K562 (cell line): ENCODE data around the gene LMAN2. TPM values are rescaled to one million over a fixed set of nuclear protein-coding genes. Genes with fewer than 3 reads are reported as not detected.

Source experiments
- ARID4B ChIP-seq: sonication (generic); formaldehyde crosslinking; IDR thresholded peaks from 2 replicates; pipeline ENCODE4 v1.8.0; 2022; ENCODE audit warnings: mild to moderate bottlenecking, missing genetic modification reagents
- CBFA2T2 ChIP-seq: fragments of 450-650 bp; conservative IDR thresholded peaks from 2 replicates; pipeline ENCODE4 v1.6.1; 2017; ENCODE audit warnings: mild to moderate bottlenecking
- CBFA2T3 ChIP-seq: fragments of 450-650 bp; IDR thresholded peaks from 2 replicates; pipeline ENCODE4 v1.6.1; 2017
- CTCF ChIP-seq, 3 experiments: IDR thresholded peaks in 2 of 3; conservative IDR thresholded peaks in 1 of 3; 2 replicates each; pipeline ENCODE4 v1.5.1; 2011 to 2012; ENCODE audit warnings: low read length in 3 of 3, mild to moderate bottlenecking in 3 of 3, control low read depth in 2 of 3, improper control_type of control experiment in 1 of 3, inconsistent platforms in 1 of 3, low read depth in 1 of 3, mixed read lengths in 1 of 3, moderate library complexity in 1 of 3; ENCODE audit not compliant: insufficient read depth in 2 of 3
- DACH1 ChIP-seq: fragments of 450-650 bp; IDR thresholded peaks from 2 replicates; pipeline ENCODE4 v1.6.1; 2018; ENCODE audit not compliant: partially characterized antibody
- DLX4 ChIP-seq: fragments of 250-450 bp; sonication (Bioruptor Pico); IDR thresholded peaks from 2 replicates; pipeline ENCODE4 v1.6.1; 2021; ENCODE audit warnings: mild to moderate bottlenecking
- E2F8 ChIP-seq: fragments of 450-650 bp; IDR thresholded peaks from 2 replicates; pipeline ENCODE4 v1.7.1; 2018; ENCODE audit warnings: mild to moderate bottlenecking, low read depth; ENCODE audit not compliant: partially characterized antibody
- HNRNPK ChIP-seq: fragments of 200-400 bp; formaldehyde crosslinking; IDR thresholded peaks from one replicate; pipeline ENCODE4 v1.6.1; 2018; ENCODE audit warnings: mild to moderate bottlenecking, low read depth, low read length; ENCODE audit not compliant: poor library complexity, severe bottlenecking
- MAZ ChIP-seq, 2 experiments: fragments of 450-650 bp in 1 of 2; sonication (generic) in 1 of 2; formaldehyde crosslinking; IDR thresholded peaks in 1 of 2; conservative IDR thresholded peaks in 1 of 2; 2 replicates each; pipeline versions ENCODE4 v1.4.0 to v1.5.0; 2020; ENCODE audit warnings: mild to moderate bottlenecking in 1 of 2, missing genetic modification reagents in 1 of 2
- MCM3 ChIP-seq: fragments of 450-650 bp; IDR thresholded peaks from 2 replicates; pipeline ENCODE4 v1.6.1; 2016
- MTA3 ChIP-seq: fragments of 450-650 bp; formaldehyde crosslinking; IDR thresholded peaks from 2 replicates; pipeline ENCODE4 v1.6.1; 2017; ENCODE audit warnings: mild to moderate bottlenecking, borderline replicate concordance
- NONO ChIP-seq, 2 experiments: fragments of 200-400 bp in 1 of 2; fragments of 450-650 bp in 1 of 2; formaldehyde crosslinking in 1 of 2; IDR thresholded peaks; 2 replicates each; pipeline ENCODE4 v1.6.1; 2017; ENCODE audit warnings: low read depth in 2 of 2, mild to moderate bottlenecking in 2 of 2, moderate library complexity in 2 of 2, low read length in 1 of 2
- SRF ChIP-seq, 2 experiments: fragments of 250-450, 450-650 bp in 1 of 2; sonication (Bioruptor Pico) in 1 of 2; sonication (generic) in 1 of 2; formaldehyde crosslinking; IDR thresholded peaks; 2 replicates each; pipeline versions ENCODE4 v1.5.0 to v1.5.1; 2020 to 2022; ENCODE audit warnings: mild to moderate bottlenecking in 1 of 2, missing genetic modification reagents in 1 of 2
- TCF3 ChIP-seq: sonication (generic); formaldehyde crosslinking; IDR thresholded peaks from 2 replicates; pipeline ENCODE4 v1.4.0; 2020; ENCODE audit warnings: mild to moderate bottlenecking, missing genetic modification reagents
- YY1 ChIP-seq, 3 experiments: IDR thresholded peaks; 2 replicates each; pipeline ENCODE4 v1.6.1; 2011; ENCODE audit warnings: low read length in 2 of 3, mild to moderate bottlenecking in 2 of 3, moderate library complexity in 2 of 3, borderline replicate concordance in 1 of 3, control low read depth in 1 of 3, low read depth in 1 of 3; ENCODE audit not compliant: insufficient read depth in 3 of 3, insufficient replicate concordance in 2 of 3, control insufficient read depth in 1 of 3, insufficient read length in 1 of 3; ENCODE audit errors: extremely low read depth in 1 of 3
- ZC3H11A ChIP-seq: IDR thresholded peaks from 2 replicates; pipeline ENCODE4 v1.6.1; 2012; ENCODE audit warnings: low read depth, low read length, improper control_type of control experiment
- ZNF431 ChIP-seq: sonication (generic); formaldehyde crosslinking; IDR thresholded peaks from 2 replicates; pipeline ENCODE4 v1.8.0; 2022; ENCODE audit warnings: mild to moderate bottlenecking, missing genetic modification reagents
- polyA plus RNA-seq, 8 experiments: library from polyadenylated mRNA; depleted of rRNA in 4 of 8; stranded (reverse) in 5 of 8; unstranded in 3 of 8; fragments of >200 nt; fragmentation: Nextera tagmentation in 2 of 8; fragmentation: Illumina TruSeq in 1 of 8; extraction: Ambion mirVana in 2 of 8; extraction: Trizol in 1 of 8; gene quantifications; 2 replicates each; pipeline versions ENCODE4 v1.2.1 to v1.2.3, GENCODE V29; 2011 to 2014; ENCODE audit warnings: inconsistent platforms in 1 of 8, missing spikeins in 1 of 8
- total RNA-seq, 7 experiments: library from RNA; depleted of rRNA in 6 of 7; stranded (reverse); fragments of >200 nt in 6 of 7; fragmentation: Illumina TruSeq in 2 of 7; extraction: Trizol in 2 of 7; gene quantifications; 2 replicates each; pipeline versions ENCODE4 v1.2.1 to v1.2.3, GENCODE V29; 2011 to 2021; ENCODE audit warnings: low replicate concordance in 1 of 7

Gene LMAN2
- total and polyA plus RNA-seq, 9 of the 15 experiments (the other 6 are each of a cell fraction or from before 2014, with no cell fraction given): 2.7 to 254 (median 136) TPM

- no peak for TF ChIP-seq ZC3H11A
- TF ChIP-seq CTCF (IDR thresholded peaks at IDR 0.05 in 2 of 3, conservative IDR thresholded peaks at IDR 0.05 in 1 of 3; ENCODE audit: insufficient read depth in 2 of 3, low read depth in 1 of 3, low read length in 3 of 3): peak; percentile 31 to 45 (median 34); a peak in 4 of 6 replicates
- TF ChIP-seq CBFA2T2: peak; percentile 52; the same call in 1 of the 2 replicates
- no peak for TF ChIP-seq MCM3
- peak; percentile 9 for TF ChIP-seq E2F8
- TF ChIP-seq YY1 (IDR thresholded peaks at IDR 0.05; ENCODE audit: borderline replicate concordance in 1 of 3, control insufficient read depth in 1 of 3, extremely low read depth in 1 of 3, insufficient read depth in 3 of 3, insufficient read length in 1 of 3, insufficient replicate concordance in 2 of 3, low read depth in 1 of 3, low read length in 2 of 3): peak in 1 of 3 experiments; percentile 21
- TF ChIP-seq ZNF431: no peak
- peak; percentile 77; the same call in 1 of the 2 replicates for TF ChIP-seq MTA3
- TF ChIP-seq MAZ (CRISPR knock-in tag; conservative IDR thresholded peaks at IDR 0.05 in 1 of 2, IDR thresholded peaks at IDR 0.05 in 1 of 2): 0 out of 4 replicates have a peak, but pooled peaks of 1 of the 2 experiments have one; percentile 8
- peak; percentile 20; the same call in 1 of the 2 replicates for TF ChIP-seq ARID4B (CRISPR knock-in tag)
- no peak for TF ChIP-seq DLX4
- peak in 1 of 2 experiments; percentile 74; a peak in 1 of 4 replicates for TF ChIP-seq SRF (CRISPR knock-in tag; IDR thresholded peaks at IDR 0.05)
- peak; percentile 51 for TF ChIP-seq DACH1
- TF ChIP-seq NONO (IDR thresholded peaks at IDR 0.05; ENCODE audit: low read depth in 2 of 2, low read length in 1 of 2): 0 out of 4 replicates have a peak, but pooled peaks of 1 of the 2 experiments have one; percentile 14
- peak; percentile 67 for TF ChIP-seq CBFA2T3
- TF ChIP-seq HNRNPK: no peak
- peak; percentile 11; the same call in 1 of the 2 replicates for TF ChIP-seq TCF3 (CRISPR knock-in tag)
These were observed 38.8 kb downstream of the LMAN2 start (continued) for GRCh38 chr5:177312649-177313181.
